ENCODE data around the gene INA.

INA gene

DNA sequence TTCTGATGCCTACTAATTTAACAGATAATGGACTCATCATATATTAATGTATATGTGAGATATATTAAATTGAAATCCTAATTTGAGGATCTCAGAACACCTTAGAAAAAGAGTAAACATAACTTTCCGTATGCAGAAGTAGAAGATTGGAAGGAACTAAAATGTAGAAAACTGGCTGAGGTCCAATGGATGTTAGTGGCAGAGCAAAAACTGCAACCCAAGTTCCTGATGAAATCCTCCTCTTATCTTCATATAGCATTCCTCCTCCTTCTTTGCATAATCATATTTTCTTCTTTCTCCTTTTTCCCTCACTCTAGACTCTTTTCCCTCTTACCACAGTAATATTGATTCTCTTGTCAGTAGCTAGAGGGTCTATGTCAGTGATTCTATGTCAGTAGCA is 6.0 kb downstream of the INA start:
- DNase-seq (ENCODE audit: insufficient read length, low spot score) (no peak), FAIRE-seq (peak; percentile 64)
- TF ChIP-seq CTCF (IDR thresholded peaks at IDR 0.05; ENCODE audit: insufficient read depth, missing control alignments): no peak

DNA sequence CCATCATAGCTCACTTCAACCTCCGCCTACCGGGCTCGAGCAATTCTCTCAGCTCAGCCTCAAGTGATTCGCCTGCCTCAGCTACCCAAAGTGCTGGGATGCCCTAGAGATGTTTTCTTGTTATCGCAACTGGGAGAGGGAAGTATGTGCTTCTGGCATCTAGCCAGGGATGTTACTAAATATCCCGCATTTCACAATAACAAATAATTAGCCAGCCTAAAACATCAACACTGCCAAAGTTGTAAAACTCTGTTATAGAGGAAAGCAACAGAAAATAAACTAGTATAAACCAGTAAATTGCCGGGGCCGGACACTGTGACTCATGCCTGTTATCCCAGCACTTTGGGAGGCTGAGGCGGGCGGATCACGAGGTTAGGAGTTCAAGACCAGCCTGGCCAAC is 7.2 kb downstream of the INA start:
- no peak for TF ChIP-seq CTCF (IDR thresholded peaks at IDR 0.05; ENCODE audit: insufficient read depth, missing control alignments)
- DNase-seq (ENCODE audit: insufficient read length, low spot score) (no peak), FAIRE-seq (no peak)

DNA sequence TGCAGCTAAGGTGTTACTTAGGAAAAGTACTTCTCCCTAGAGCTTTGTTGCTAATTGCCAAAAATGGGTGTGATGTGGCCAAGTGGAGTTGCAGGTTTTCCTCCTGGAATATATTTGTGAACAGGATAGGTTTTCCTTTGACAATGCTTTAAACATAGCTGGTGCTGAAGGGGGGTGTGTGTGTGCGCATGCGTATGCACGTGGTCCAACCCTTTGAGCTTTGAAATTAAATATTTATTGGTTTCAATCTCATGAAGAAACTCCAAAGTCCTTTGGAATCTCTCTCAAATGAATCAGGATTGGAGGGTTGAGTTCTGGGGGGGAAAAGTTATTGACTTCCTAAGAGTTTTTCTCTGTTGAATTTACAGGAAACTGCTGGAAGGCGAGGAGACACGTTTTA is 11.1 kb downstream of the INA start:
- DNase-seq (ENCODE audit: insufficient read length, low spot score) (no peak), FAIRE-seq (no peak)
- no peak for TF ChIP-seq CTCF (IDR thresholded peaks at IDR 0.05; ENCODE audit: insufficient read depth, missing control alignments)

DNA sequence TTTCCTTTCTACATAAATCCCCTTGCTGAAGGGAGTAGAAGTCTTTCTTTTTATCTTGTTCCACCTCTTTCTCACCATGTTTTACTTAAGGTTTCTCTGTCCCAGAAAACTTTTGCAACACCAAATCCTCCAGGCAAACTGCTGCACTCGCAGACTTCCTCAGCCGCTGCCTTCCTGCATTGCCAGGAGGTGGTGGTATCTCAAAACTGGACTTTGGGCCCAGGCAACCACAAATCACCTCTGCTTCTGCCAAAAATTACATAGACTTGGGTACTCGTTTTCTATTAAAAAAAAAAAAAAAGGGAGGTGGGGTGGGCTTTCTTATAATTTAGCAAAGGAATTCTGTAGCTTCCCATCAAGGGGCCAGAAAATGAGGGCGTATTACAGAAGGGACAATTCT is 14.7 kb downstream of the INA start:
- no peak for DNase-seq (ENCODE audit: insufficient read length, low spot score)
- no peak for TF ChIP-seq CTCF (IDR thresholded peaks at IDR 0.05; ENCODE audit: insufficient read depth, missing control alignments)
- FAIRE-seq: no peak

- FAIRE-seq: no peak
- TF ChIP-seq CTCF (IDR thresholded peaks at IDR 0.05; ENCODE audit: insufficient read depth, missing control alignments): no peak
- no peak for DNase-seq (ENCODE audit: insufficient read length, low spot score)
These were observed 18.6 kb downstream of the INA start for GRCh38 chr10:103295374-103296015.

DNA sequence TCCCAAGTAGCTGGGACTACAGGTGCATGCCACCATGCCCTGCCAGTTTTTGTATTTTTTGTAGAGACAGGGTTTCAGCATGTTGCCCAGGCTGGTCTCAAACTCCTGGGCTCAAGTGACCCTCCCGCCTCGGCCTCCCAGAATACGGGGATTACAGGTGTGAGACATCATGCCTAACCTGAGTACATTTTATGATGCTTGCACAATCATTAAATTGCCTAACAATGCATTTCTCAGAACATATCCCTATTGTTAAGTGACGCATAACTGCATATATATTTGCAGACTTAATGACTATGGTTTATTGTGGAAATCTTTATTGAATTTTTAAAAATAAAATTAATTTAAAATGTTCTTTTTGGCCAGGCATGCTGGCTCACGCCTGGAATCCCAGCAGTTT is 30.7 kb downstream of the INA start:
- no peak for DNase-seq (ENCODE audit: insufficient read length, low spot score)
- FAIRE-seq: no peak
- TF ChIP-seq CTCF (IDR thresholded peaks at IDR 0.05; ENCODE audit: insufficient read depth, missing control alignments): no peak

DNA sequence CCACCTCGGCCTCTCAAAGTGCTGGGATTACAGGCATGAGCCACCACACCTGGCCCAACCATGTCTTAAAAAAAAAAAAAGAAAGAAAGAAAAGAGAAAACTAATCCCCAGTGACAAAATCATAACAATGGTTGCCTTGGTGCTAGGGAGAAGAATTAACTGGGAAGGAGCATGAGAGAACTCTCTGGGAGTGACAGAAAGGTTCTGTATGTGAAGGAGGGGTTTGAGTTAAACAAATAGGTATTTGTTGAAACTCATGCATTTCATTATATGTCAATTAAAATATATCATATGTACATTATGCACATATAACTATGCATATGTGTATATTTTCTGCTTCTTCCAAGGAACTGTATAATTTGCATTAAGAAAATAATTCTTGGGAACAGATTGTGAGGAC is 33.3 kb downstream of the INA start:
- no peak for DNase-seq (ENCODE audit: insufficient read length, low spot score)
- TF ChIP-seq CTCF (IDR thresholded peaks at IDR 0.05; ENCODE audit: insufficient read depth, missing control alignments): no peak
- FAIRE-seq: no peak

Data from D721Med (cell line).